Skin epidermis (tissue), 12 donors: ENCODE data around the gene DHX8.
"Not testable (repeated sequence)": the region's sequence is repeated elsewhere in the genome, so short reads cannot be mapped to it uniquely, and the experiment has no call there.

Source experiments
- H3K27ac ChIP-seq, 21 experiments: fragments of 200-600 bp; sonication (generic) in 11 of 21; one replicate each; pipeline ENCODE4 v1.5.0; 2020; ENCODE audit warnings: mild to moderate bottlenecking in 3 of 21, inconsistent platforms in 2 of 21, moderate library complexity in 2 of 21
- H3K4me3 ChIP-seq, 7 experiments: fragments of 200-600 bp; sonication (generic) in 2 of 7; one replicate each; pipeline ENCODE4 v1.5.0; 2020; ENCODE audit warnings: inconsistent platforms in 2 of 7, mild to moderate bottlenecking in 2 of 7, moderate library complexity in 1 of 7

The DHX8 gene

DNA sequence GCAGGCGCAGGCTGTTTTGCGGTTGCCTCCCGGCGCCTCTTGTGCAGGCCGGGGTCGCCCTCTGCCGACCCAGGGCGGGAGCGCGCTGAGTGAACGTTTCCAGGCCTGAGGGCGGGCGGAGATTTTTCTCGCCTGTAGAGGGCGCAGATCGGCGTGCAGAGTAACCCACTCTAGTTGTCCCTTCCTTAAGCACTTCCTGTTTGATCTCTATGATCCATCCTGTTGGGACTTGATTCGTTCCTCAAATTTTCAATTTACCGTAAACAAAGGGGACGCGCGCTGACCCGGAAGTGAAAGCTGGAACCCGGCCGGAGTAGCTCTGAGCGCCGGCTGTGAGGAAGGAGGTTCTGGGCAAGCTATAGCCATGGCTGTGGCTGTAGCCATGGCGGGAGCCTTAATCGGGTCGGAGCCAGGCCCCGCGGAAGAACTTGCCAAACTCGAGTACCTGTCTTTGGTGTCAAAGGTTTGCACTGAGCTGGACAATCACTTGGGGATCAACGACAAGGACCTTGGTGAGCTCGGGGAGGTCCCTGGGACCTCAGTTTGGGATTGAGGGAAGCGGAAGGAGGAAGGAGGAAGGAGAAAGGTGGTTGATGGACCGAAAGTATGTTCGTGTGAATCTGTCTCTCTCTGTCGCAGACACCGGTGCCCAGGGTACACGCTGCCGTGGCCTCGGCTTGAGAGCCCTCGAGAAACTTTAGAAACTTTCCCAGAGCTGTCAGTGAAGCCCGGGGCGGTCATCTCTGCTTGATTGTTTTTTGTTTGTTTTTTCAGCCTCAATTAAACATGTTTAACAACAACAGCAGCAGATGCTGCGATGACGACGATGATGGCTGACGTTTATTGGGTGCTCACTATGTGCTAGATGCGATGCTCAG, at the start of gene DHX8:
TSS of gene DHX8 (plus strand) at position 302 of the 878 bp plus-strand sequence. CDS start at position 365, 63 bp downstream.
- peak within 1 kb of the TSS in 20 of 21 experiments; percentile 72 to 93 (median 87) for H3K27ac ChIP-seq

DNA sequence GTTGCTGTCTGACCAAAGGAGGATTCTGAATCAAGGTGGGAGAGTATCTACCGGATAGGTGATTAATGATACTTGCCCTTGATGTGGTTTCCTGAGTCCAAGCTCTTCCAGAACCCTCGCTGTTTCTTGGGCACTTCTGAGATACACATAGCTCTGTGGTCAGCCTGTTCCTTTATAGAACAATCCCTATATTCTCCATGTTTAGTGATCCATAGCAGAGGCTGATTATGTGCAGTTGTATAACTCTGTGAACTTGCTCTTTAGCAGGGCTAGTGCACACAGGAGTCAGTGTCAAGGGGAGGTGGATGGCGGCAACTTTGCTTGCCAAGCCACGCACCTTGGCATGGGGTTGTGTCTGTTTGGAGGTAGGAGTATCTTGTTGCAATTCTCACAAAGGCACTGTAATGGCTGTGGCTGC, 48.9 kb upstream of the DHX8 start:
- H3K27ac ChIP-seq = no peak overlapping the region

More for the DNA sequence above, at the start of gene DHX8:
- H3K4me3 ChIP-seq = peak within 1 kb of the TSS; percentile 60 to 76 (median 70)

DNA sequence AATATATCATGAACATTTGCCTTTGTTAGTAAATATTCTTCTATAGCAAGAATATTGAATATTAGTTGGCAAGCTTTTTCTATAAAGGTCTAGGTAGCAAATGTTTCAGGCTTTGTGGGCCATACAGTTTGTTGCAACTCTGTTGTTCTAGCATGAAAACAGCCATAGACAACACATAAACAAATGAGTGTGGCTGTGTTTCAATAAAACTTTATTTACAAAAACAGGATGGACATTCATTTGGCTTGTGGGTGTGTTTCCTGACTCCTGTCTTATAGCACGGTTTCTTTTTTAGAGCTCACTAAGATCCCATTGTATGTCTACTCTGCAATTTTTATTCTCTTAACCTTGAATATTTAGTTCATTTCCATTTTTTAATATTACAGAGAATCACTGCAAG, 46.0 kb upstream of the DHX8 start:
- H3K27ac ChIP-seq = no peak overlapping the region
- H3K4me3 ChIP-seq = no peak overlapping the region

More for the DNA sequence above, 48.9 kb upstream of the DHX8 start:
- H3K4me3 ChIP-seq = no peak overlapping the region

DNA sequence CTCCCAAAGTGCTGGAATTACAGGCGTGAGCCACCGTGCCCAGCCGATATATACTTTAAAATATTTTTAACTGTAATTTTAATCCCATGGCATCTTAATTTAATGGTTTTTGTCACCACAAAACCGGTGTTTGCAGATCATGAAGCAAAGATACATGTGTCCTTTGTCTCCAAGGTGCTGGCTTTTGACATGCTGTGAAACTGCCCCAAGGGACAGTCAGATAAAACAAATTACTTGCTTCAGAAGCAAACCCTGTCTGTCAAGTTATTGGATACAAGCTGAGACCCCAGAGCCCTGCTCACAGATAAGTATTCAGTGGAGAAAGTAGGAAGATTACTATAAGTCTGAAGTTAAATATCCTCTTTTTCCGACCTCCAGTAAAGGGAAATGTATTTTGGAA, 45.1 kb upstream of the DHX8 start:
- H3K27ac ChIP-seq = no peak overlapping the region
- H3K4me3 ChIP-seq = no peak overlapping the region

DNA sequence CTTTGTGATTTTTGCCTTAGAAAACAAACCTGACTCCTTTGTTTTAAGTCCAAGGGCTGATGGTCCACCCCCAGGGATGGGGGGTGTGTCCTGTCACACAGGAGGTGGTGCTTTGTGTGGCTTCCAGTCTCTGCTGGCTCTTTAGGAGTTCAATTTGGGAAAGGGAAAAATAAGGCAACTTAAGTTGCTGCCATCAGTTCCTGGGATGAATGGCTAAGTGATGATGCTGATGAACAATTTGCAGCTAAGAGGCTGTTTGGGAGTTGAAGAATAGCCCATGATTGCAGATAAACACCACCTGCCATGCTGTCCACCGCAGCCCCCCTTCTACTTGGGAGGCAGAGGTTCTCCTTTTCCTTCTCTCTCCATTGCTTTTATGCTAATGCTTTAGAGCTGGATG, 44.7 kb upstream of the DHX8 start:
- Histone ChIP-seq H3K4me3 (no peak overlapping the region), H3K27ac (no peak overlapping the region)

DNA sequence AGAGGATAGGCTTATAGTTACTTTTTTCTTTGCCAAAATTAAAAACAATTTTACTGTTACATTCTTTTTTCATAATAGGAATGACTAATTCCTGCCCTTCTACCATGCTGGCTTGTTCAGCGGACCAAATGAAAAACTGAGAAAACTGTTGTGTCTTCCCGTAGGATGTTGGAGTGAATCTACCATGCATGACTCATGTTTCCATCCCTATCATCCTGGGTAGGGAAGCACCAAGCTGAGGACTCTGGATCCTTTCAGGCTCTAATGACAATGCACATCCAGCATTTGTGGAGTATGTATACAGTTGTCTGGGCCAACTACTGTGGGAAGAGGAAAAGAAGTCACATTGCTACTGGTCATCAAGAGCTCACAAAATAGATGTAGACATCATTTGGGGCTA, 41.1 kb upstream of the DHX8 start:
- Histone ChIP-seq H3K27ac (peak overlapping the region in 4 of 21 experiments; percentile 1 to 61 (median 12)), H3K4me3 (no peak overlapping the region)

DNA sequence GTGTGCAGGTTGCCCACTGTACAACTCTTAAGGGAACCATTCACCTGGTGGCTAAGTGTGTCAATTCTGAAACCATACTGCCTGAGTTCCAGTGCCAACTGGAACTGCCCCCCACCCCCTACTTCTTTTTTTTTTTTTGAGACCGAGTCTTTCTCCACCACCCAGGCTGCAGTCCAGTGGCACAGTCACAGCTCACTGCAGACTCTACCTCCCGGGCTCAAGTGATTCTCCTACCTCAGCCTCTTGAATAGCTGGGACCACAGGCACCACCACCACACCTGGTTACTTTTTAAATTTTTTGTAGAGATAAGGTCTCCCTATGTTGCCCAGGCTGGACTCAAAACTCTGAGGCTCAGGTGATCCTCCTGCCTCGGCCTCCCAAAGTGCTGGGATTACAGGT, 40.4 kb upstream of the DHX8 start:
- Histone ChIP-seq H3K4me3 (no peak overlapping the region), H3K27ac (peak overlapping the region in 10 of 21 experiments; percentile 2 to 68 (median 50))

DNA sequence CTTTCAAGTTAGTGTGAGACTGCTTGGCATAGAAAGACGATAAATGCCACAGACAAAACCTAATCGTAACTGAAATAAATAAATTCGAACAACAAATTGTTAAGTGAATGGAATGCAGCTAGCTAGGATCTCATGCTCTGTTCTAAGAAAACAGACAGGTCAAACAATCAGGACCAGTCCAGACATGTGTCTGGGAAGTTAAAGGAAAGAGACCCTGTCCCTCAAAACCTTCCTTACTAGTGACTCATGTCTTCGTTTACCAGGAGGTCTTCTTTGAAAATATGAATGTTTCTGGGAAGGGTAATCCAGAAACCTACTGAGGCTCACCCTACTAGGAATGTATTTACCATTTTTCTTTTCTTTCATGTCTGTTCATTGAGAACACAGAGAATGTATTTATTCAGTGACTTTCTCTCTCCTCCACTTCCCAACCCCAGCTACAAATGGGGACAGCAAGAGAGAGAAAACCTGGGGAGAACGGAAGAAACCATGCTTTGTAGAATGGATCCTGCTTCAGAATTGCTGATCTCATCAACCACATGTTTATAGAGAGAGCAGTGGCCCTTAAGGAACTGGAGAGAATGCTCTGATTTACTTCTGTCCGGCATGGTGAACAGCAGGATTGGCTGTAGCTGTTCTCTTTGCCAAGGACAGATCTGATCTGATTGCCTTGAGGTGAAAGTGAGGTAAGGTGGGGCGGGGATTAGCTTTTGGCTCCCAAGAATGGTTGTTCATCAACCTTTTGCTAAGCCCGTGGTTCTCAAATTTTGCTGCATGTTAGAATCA, 39.4 kb upstream of the DHX8 start:
- Histone ChIP-seq H3K27ac (peak overlapping the region in 18 of 21 experiments; percentile 6 to 75 (median 48)), H3K4me3 (no peak overlapping the region)

DNA sequence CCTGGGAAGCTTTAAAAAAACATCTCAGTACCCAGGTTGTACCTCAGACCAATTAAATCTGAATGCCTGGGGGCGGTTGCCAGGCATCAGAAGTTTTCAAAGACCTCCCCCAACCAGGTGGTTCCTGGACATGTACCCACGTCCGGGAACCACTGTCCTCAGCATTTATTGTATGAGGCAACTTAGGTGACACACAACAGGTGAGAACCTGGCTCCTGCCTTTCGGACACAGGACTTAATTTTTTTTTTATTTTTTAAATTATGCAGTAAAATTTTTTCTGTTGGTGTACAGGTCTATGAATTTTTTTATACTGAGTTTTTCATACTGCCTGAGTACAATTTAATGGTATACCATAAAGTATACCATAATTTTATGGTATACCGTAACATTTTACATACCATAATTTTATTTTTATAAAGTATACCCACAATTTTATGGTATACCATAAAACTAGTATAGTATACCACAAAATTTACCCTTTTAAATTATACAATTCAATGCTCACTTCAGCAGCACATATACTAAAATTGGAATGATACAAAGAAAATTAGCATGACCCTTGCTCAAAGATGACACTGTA, 38.7 kb upstream of the DHX8 start:
- no peak overlapping the region for H3K4me3 ChIP-seq
- peak overlapping the region in 7 of 21 experiments; percentile 6 to 75 (median 65) for H3K27ac ChIP-seq

DNA sequence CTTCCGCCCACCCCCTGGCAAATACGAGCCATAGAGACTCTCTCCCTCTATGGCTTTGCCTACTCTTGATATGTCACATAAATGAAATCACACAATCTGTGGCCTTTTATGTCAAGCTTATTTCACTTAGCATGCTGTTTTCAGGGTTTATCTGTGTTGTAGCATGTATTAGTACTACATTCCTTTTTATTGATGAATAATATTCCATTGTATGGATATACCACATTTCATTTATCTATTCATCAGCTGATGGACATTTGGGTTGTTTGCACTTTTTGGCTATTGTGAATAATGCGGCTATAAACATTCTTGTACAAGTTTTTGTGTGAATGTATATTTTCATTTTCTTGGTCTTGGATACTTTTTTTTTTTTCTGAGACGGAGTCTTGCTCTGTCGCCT, 37.0 kb upstream of the DHX8 start:
- H3K27ac ChIP-seq = no peak overlapping the region
- no peak overlapping the region for H3K4me3 ChIP-seq

DNA sequence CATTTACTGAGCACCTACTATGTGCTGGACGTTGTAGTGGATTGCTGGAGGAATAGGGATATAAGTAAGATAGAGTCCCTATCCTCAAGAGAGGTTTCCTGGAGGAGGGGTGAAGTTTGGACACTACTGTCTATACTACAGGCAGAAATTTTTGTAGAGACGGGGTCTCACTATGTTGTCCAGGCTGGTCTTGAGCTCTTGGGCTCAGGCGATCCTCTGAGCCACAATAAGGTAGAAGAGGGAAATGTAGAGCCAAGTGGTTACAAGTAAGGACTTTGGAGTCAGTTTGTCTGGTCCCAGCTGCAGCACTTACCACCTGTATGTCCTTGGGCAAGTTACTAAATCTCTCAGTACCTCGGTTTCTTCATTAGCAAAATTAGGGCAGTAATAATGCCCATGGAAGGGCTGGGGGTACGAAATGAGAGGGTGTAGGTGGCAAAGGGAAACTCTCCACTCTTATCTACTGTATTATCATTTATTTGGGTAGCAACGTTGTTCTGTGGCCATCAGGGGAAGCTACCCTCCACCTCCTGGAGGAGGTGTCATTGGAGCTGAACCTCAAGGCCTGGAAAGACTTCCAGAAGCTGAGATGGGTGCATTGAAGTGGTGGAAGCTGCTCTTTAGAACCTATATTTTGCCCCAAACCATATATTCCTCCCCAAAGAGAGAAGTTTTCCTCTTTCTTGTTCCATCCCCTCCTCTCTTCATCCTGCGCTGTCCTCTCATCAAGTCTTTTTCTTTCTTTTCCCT, 34.9 kb upstream of the DHX8 start:
- peak overlapping the region in 1 of 21 experiments; percentile 31 for H3K27ac ChIP-seq
- H3K4me3 ChIP-seq = no peak overlapping the region

DNA sequence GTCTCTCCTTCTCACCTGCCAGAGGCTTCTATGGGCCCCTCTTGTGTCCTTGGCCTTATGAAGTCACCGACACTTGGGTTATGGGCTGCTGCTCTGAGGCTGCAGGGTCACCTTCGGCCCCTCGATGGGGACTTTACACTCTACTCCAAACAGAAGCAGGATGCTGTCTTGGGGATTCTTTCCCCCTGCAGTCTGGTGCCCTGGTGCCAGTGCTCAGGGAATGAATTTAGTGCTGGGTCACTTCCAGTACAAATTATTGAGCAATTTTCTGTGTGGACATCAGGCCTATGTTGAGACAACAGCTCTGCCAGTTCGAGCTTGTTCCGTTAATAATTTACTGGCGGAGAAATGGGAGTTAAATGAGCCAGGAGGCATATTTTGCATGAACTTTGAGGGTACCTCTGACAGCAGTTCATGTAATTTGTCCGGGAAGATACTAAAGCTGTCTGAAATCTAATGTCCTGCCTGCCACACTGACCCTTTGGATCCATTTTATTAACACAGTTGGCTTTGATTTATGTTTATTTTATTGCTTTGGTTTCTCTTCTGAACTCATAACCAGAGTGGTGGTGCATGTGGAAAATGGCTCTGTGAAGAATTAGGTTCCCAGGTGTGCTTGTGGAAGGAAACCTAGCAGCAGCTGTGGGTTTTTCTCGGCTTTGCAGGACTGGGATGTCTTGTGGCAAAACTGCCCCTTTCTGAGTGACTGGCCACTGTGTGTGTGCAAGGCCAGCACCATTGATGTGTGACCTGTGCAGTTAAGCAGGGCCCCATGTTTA, 34.1 kb upstream of the DHX8 start:
- no peak overlapping the region for H3K4me3 ChIP-seq
- peak overlapping the region in 3 of 21 experiments; percentile 12 to 42 (median 31) for H3K27ac ChIP-seq

DNA sequence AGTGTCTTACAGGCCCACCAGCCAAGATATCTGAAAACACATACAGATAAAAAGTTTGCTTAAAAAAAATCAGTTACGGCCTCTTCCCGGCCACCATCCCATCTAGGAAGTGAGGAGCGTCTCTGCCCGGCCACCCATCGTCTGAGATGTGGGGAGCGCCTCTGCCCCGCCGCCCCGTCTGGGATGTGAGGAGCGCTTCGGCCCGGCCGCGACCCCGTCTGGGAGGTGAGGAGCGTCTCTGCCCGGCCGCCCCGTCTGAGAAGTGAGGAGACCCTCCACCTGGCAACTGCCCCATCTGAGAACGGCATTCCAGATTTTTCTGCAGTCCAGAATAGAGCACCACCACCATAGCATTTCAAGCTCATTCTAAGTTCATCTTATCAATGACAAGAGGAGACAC, 33.0 kb upstream of the DHX8 start:
- H3K4me3 ChIP-seq, H3K27ac ChIP-seq: not testable (repeated sequence)

DNA sequence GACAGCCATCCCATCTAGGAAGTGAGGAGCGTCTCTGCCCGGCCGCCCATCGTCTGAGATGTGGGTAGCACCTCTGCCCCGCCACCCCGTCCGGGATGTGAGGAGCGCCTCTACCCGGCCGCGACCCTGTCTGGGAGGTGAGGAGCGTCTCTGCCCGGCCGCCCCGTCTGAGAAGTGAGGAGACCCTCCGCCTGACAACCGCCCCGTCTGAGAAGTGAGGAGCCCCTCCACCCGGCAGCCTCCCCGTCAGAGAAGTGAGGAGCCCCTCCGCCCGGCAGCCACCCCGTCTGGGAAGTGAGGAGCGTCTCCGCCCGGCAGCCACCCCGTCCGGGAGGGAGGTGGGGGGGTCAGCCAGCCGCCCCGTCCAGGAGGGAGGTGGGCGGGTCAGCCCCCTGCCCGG, 32.0 kb upstream of the DHX8 start:
- not testable (repeated sequence) for H3K27ac ChIP-seq, H3K4me3 ChIP-seq

DNA sequence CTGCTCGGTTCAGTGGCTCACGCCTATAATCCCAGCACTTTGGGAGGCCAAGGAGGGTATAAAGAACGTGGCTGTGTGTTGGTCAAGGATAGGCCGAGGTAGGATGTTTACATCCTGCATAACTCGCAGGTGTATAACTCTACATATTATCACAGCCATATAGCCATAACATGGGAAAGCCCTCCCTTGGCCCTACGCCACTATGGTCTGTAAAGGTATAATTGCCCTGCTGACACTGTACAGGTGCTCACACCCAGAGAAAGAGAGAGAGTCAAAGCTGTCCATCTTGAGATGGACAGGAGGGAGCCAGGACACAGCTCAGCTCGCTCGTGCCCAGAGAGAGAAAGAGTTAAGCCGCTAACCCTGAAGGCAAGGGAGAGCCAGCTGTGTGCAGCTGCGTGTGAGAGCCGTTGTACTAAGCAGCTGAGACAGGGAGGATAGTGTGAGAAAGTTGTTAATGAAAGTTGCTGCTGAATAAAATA, 30.4 kb upstream of the DHX8 start:
- Histone ChIP-seq H3K4me3 (no peak overlapping the region), H3K27ac (no peak overlapping the region)

DNA sequence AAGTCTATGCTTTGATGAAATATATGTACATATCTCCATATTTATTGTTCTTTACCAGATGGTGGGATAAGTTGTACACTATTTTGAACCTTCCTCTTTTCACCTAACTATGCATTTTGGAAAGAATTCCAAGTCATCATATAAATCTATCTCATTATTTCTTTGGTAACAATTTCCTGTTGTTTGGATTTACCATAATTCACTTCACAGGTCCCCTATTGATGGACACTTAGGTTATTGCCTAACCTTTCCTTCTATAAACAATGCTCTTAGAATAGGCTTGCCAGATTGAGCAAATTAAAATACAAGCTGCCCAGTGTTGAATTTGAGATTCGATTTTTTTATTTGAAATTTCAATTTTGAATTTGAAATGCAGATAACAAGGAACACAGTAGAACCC, 28.9 kb upstream of the DHX8 start:
- Histone ChIP-seq H3K4me3 (no peak overlapping the region), H3K27ac (no peak overlapping the region)

DNA sequence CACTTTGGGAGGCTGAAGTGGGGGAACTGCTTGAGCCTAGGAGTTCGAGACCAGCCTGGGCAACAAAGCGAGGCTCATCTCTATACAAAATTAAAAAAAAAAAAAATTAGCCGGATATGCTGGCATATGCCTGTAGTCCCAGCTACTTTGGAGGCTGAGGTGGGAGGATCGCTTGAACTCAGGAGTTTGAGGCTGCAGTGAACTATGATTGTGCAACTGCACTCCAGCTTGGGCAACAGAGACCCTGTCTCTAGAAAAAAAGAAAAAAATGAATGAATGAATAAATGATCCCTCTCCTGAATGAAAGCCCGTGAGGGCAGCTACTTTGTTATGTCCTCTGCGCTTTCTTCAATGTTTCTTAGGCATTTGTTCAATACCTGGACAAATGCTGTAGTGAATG, 27.7 kb upstream of the DHX8 start:
- peak overlapping the region in 1 of 21 experiments; percentile 34 for H3K27ac ChIP-seq
- no peak overlapping the region for H3K4me3 ChIP-seq

DNA sequence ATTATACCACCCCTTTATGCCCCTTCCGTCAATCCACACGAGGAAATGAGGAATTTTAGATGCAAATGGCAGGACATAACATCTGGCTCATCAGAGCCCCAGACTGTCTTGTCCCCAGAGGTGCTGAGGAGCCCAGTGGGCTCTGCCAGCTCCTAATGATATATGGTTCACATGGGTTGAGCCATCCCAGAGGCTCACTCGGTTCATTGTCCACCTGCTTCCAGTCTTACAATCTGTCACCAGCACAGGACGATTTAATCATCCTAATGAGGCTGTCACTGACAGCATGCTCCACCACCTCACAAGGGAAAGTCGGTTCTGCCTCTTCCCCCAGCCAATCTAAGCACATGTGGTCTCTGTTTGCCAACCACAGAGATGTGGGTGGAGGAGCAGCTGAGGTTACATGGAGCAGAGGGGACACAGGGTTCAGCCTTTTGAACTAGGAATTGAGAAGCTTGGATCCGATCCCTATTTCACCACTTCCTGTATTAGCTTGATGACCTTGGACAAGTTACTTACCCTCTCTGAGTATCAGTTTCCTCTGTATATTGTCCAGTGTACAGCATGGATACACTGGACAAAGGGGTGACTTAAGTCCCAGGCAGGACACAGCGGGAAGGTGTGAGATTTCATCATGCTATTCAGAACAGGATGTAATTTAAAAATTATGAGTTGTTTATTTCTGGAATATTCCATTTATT, 27.0 kb upstream of the DHX8 start:
- Histone ChIP-seq H3K27ac (peak overlapping the region in 8 of 21 experiments; percentile 25 to 80 (median 53)), H3K4me3 (no peak overlapping the region)
